ENCODE results near the gene MAP4K4. TPM values are rescaled to one million over a fixed set of nuclear protein-coding genes. Genes with fewer than 3 reads are reported as not detected.

MAP4K4 gene
- total and polyA plus RNA-seq, 2 experiments from 2014 or later: 20.3 to 115 TPM

DNA sequence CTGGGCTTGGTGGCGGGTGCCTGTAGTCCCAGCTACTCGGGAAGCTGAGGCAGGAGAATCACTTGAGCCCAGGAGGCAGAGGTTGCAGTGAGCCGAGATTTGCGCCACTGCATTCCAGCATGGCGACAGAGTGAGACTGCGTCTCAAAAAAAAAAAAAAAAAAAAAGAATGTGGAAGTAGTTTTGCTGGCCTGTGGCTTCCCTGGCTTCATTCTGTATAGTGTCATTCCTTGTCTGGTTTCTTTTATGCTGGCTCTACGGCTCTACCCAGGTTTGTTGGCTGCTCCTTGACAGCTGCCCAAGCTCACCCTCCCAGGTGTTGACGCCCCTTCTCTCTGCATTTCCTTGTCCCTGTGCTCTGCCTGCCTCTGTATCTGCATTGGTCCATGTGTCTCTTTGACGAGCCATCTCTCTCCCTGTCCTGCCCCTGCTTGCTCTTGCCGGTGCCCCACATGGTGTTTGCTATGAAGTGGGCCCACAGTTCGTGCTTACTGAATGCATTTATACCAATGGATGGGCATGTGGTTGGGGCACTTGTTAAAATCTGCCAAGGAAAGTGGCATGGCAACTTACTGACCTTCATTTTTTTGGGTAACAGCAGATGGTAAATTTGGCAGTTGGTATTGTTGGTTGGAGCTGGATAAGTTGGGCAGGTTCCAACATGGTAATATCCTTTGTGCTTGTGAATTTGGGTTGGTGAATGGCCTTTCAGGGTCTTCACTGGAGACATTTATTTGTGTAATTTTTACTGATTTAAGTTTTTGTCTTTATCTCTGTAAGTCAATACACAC lies 113.9 kb downstream of the MAP4K4 start:
- Histone ChIP-seq H3K27ac (no peak overlapping the region), H3K4me1 (ENCODE audit: insufficient read depth) (peaks cover 37% of the 10 kb centered on the region), H4K20me1 (ENCODE audit: insufficient read depth) (peaks cover 14% of the 10 kb centered on the region), H3K4me3 (no peak overlapping the region), H3K4me2 (ENCODE audit: unreplicated experiment) (no peak overlapping the region), H3K9me3 (ENCODE audit: low read depth) (no peaks in the 10 kb centered on the region), H3K9ac (no peak overlapping the region), H3F3A (ENCODE audit: insufficient read depth) (peaks cover 44% of the 10 kb centered on the region), H3K36me3 (ENCODE audit: low read depth) (no peaks in the 10 kb centered on the region), H2AFZ (no peak overlapping the region), H3K79me2 (ENCODE audit: insufficient read depth) (peaks cover 100% of the 10 kb centered on the region), H3K9me2 (ENCODE audit: insufficient read depth) (no peaks in the 10 kb centered on the region), H3K27me3 (replicated peaks; ENCODE audit: insufficient read depth) (no peaks in the 10 kb centered on the region)
- TF ChIP-seq EZH2 (IDR thresholded peaks at IDR 0.05; ENCODE audit: insufficient read depth, poor library complexity, severe bottlenecking) (no peak), EZH2phosphoT487 (IDR thresholded peaks at IDR 0.05; ENCODE audit: insufficient read depth, low read depth) (no peak)
- WGBS, 2 experiments (ENCODE audit: low coverage in 1 of 2, low lambda C conversion rate in 2 of 2, missing lambda C conversion rate in 2 of 2): 91 to 94% methylated on average over 11 of the region's 11 CpGs
- DNase-seq: no peak
- in situ Hi-C loops (cut with MboI): no loop called here

DNA sequence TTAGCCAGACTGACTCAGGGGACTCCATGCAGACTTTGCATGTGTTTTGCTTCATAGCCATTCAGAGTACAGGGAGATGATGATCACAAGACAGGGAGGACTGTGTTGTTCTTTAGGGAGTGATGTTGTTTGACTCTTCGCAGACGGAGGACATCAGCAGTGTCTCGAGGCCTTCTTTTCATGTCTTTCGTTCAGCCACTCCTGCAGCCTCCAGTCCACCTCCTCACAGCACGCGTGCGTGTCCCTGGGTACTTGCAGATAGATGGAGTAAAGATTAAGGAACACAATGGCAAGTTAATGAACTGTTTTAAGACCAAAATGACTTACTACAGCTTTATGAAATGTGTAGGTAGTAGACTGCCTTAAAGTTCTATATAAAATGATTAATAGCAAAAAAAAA lies 114.7 kb downstream of the MAP4K4 start:
- H3F3A ChIP-seq (ENCODE audit: insufficient read depth): peaks cover 38% of the 10 kb centered on the region
- 95 to 96% methylated on average over 7 of the region's 7 CpGs for WGBS, 2 experiments (ENCODE audit: low coverage in 1 of 2, low lambda C conversion rate in 2 of 2, missing lambda C conversion rate in 2 of 2)
- DNase-seq: no peak
- no peak overlapping the region for H2AFZ ChIP-seq
- no peaks in the 10 kb centered on the region for H3K27me3 ChIP-seq (replicated peaks; ENCODE audit: insufficient read depth)
- no peak overlapping the region for H3K9ac ChIP-seq
- peaks cover 100% of the 10 kb centered on the region for H3K79me2 ChIP-seq (ENCODE audit: insufficient read depth)
- in situ Hi-C loops (cut with MboI): no loop called here
- H3K4me1 ChIP-seq (ENCODE audit: insufficient read depth): peaks cover 37% of the 10 kb centered on the region
- no peaks in the 10 kb centered on the region for H3K9me2 ChIP-seq (ENCODE audit: insufficient read depth)
- H3K4me3 ChIP-seq: no peak overlapping the region
- H3K9me3 ChIP-seq (ENCODE audit: low read depth): no peaks in the 10 kb centered on the region
- H3K4me2 ChIP-seq (ENCODE audit: unreplicated experiment): no peak overlapping the region
- H4K20me1 ChIP-seq (ENCODE audit: insufficient read depth): peaks cover 17% of the 10 kb centered on the region
- no peaks in the 10 kb centered on the region for H3K36me3 ChIP-seq (ENCODE audit: low read depth)
- no peak for TF ChIP-seq EZH2 (IDR thresholded peaks at IDR 0.05; ENCODE audit: insufficient read depth, poor library complexity, severe bottlenecking)
- no peak for TF ChIP-seq EZH2phosphoT487 (IDR thresholded peaks at IDR 0.05; ENCODE audit: insufficient read depth, low read depth)
- H3K27ac ChIP-seq: no peak overlapping the region

DNA sequence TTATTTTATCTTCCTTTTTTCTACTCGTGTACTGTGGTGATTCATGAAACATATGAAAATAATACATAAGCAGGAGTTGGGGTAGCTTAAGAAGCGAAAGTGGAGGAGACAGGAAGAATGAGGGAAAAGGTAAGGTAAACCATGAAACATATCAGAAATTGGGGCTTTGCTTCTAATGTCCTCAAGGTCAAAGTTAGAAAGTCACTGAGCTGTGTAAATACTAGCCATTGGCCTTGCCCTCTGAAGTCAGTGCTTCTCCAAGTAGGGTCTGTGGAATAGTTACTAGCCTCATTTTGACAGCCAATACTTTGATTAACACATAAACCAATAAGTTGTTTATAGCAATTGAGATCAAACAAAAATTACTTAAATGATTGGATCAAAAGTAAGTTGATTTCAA lies 117.2 kb downstream of the MAP4K4 start:
- H3K27me3 ChIP-seq (replicated peaks; ENCODE audit: insufficient read depth): no peaks in the 10 kb centered on the region
- no peaks in the 10 kb centered on the region for H3K36me3 ChIP-seq (ENCODE audit: low read depth)
- H3K4me2 ChIP-seq (ENCODE audit: unreplicated experiment): no peak overlapping the region
- no peak overlapping the region for H3K4me3 ChIP-seq
- no peak for TF ChIP-seq EZH2 (IDR thresholded peaks at IDR 0.05; ENCODE audit: insufficient read depth, poor library complexity, severe bottlenecking)
- no peak for TF ChIP-seq EZH2phosphoT487 (IDR thresholded peaks at IDR 0.05; ENCODE audit: insufficient read depth, low read depth)
- 94 to 100% methylated on average over 2 of the region's 2 CpGs for WGBS, 2 experiments (ENCODE audit: low coverage in 1 of 2, low lambda C conversion rate in 2 of 2, missing lambda C conversion rate in 2 of 2)
- H3K9me3 ChIP-seq (ENCODE audit: low read depth): no peaks in the 10 kb centered on the region
- peaks cover 32% of the 10 kb centered on the region for H4K20me1 ChIP-seq (ENCODE audit: insufficient read depth)
- in situ Hi-C loops (cut with MboI): no loop called here
- DNase-seq: no peak
- H3K9me2 ChIP-seq (ENCODE audit: insufficient read depth): no peaks in the 10 kb centered on the region
- H3K4me1 ChIP-seq (ENCODE audit: insufficient read depth): peaks cover 49% of the 10 kb centered on the region
- H3K79me2 ChIP-seq (ENCODE audit: insufficient read depth): peaks cover 100% of the 10 kb centered on the region
- H3F3A ChIP-seq (ENCODE audit: insufficient read depth): peaks cover 41% of the 10 kb centered on the region
- no peak overlapping the region for H3K27ac ChIP-seq
- H3K9ac ChIP-seq: no peak overlapping the region
- no peak overlapping the region for H2AFZ ChIP-seq

DNA sequence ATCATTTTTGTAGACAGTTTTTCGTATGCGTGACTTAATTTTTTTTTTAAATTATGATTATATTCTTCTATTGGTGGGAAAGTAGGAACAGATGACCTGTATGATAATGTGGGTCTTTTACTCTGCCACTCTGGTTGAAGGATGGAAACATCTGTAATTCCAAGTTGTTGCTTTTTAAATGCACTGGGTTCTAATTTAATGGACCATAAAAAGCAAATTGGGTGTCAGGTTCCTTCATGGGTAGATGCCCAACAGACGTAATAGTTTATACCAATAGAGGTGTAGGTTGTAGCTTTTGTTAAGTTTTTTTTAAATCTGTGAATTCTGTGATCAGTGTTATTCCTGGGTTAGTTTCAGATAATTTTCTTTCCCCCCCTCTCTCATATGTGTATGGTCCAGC lies 117.6 kb downstream of the MAP4K4 start:
- no peak overlapping the region for H2AFZ ChIP-seq
- no peak overlapping the region for H3K4me3 ChIP-seq
- no peaks in the 10 kb centered on the region for H3K9me2 ChIP-seq (ENCODE audit: insufficient read depth)
- H3K9me3 ChIP-seq (ENCODE audit: low read depth): no peaks in the 10 kb centered on the region
- in situ Hi-C loops (cut with MboI): no loop called here
- TF ChIP-seq EZH2 (IDR thresholded peaks at IDR 0.05; ENCODE audit: insufficient read depth, poor library complexity, severe bottlenecking): no peak
- no peak for TF ChIP-seq EZH2phosphoT487 (IDR thresholded peaks at IDR 0.05; ENCODE audit: insufficient read depth, low read depth)
- H3K27me3 ChIP-seq (replicated peaks; ENCODE audit: insufficient read depth): no peaks in the 10 kb centered on the region
- peaks cover 42% of the 10 kb centered on the region for H3F3A ChIP-seq (ENCODE audit: insufficient read depth)
- no peak overlapping the region for H3K27ac ChIP-seq
- no peaks in the 10 kb centered on the region for H3K36me3 ChIP-seq (ENCODE audit: low read depth)
- no peak overlapping the region for H3K9ac ChIP-seq
- peaks cover 32% of the 10 kb centered on the region for H4K20me1 ChIP-seq (ENCODE audit: insufficient read depth)
- H3K79me2 ChIP-seq (ENCODE audit: insufficient read depth): peaks cover 100% of the 10 kb centered on the region
- WGBS, 2 experiments (ENCODE audit: low coverage in 1 of 2, low lambda C conversion rate in 2 of 2, missing lambda C conversion rate in 2 of 2): 95 to 97% methylated on average over 3 of the region's 3 CpGs
- no peak overlapping the region for H3K4me2 ChIP-seq (ENCODE audit: unreplicated experiment)
- peaks cover 50% of the 10 kb centered on the region for H3K4me1 ChIP-seq (ENCODE audit: insufficient read depth)
- no peak for DNase-seq

Measured in GM23248 (cell line).